CD4-positive, alpha-beta T cell treated with Interleukin-12 subunit alpha and Interleukin-12 subunit beta, for 1 hour (primary cell): Measurements from ENCODE around the gene GULP1.

Source experiments
- DNase-seq: peaks from one replicate; pipeline ENCODE4 v3.0.0-alpha.2; 2020

Gene GULP1

GRCh38 chr2:188610050-188610444, 318.4 kb downstream of the GULP1 start:
- no peak for DNase-seq

GRCh38 chr2:188610827-188611226, 319.2 kb downstream of the GULP1 start:
- DNase-seq = no peak

GRCh38 chr2:188619146-188619545, 327.5 kb downstream of the GULP1 start:
- no peak for DNase-seq

GRCh38 chr2:188620916-188621315, 329.2 kb downstream of the GULP1 start:
- no peak for DNase-seq

GRCh38 chr2:188622601-188623260, 331.1 kb downstream of the GULP1 start:
- DNase-seq = no peak

- DNase-seq = no peak
Observed at GRCh38 chr2:188623995-188624643, 332.4 kb downstream of the GULP1 start.

GRCh38 chr2:188627471-188627870, 335.8 kb downstream of the GULP1 start:
- no peak for DNase-seq

GRCh38 chr2:188628989-188629752, 337.5 kb downstream of the GULP1 start:
- DNase-seq = no peak

- no peak for DNase-seq
Observed at GRCh38 chr2:188629753-188630527, 338.3 kb downstream of the GULP1 start.

- DNase-seq = no peak
Observed at GRCh38 chr2:188631037-188631809, 339.5 kb downstream of the GULP1 start.

- DNase-seq = no peak
Observed at GRCh38 chr2:188634656-188635055, 343.0 kb downstream of the GULP1 start.
